Gastroesophageal sphincter (tissue), 3 donors: ENCODE data around the gene NAMPT.

Source experiments
- CTCF ChIP-seq, 4 experiments: fragments of 200-600 bp in 2 of 4; fragments of 450-650 bp in 2 of 4; sonication (generic) in 1 of 4; IDR thresholded peaks; one replicate each; pipeline ENCODE4 v1.5.1; 2017 to 2019; ENCODE audit warnings: antibody characterized with exemption in 4 of 4, mild to moderate bottlenecking in 2 of 4, moderate library complexity in 2 of 4
- EP300 ChIP-seq: sonication (generic); formaldehyde crosslinking; IDR thresholded peaks from one replicate; pipeline ENCODE4 v1.6.1; 2017; ENCODE audit warnings: antibody characterized with exemption, mild to moderate bottlenecking
- POLR2A ChIP-seq, 2 donors: fragments of 450-650 bp; IDR thresholded peaks; one replicate each; pipeline ENCODE4 v1.6.1; 2017; ENCODE audit warnings: antibody characterized with exemption in 2 of 2, mild to moderate bottlenecking in 2 of 2, moderate library complexity in 1 of 2
- POLR2AphosphoS5 ChIP-seq: sonication (generic); formaldehyde crosslinking; IDR thresholded peaks from one replicate; pipeline ENCODE4 v1.6.1; 2017; ENCODE audit warnings: antibody characterized with exemption

GRCh38 chr7:106306256-106306655 lies 21.5 kb upstream of the NAMPT start:
- TF ChIP-seq CTCF (IDR thresholded peaks at IDR 0.05): no peak
- no peak for TF ChIP-seq POLR2AphosphoS5
- no peak for TF ChIP-seq EP300
- TF ChIP-seq POLR2A (IDR thresholded peaks at IDR 0.05): no peak
